ENCODE measurements around the gene AHCYL2. TPM values are rescaled to one million over a fixed set of nuclear protein-coding genes. Genes with fewer than 3 reads are reported as not detected.

Gene AHCYL2
- polyA plus RNA-seq, 1 experiment: 13.3 TPM

- DNase-seq (ENCODE audit: low read depth, low spot score): no peak
- TF ChIP-seq CTCF (IDR thresholded peaks at IDR 0.05; ENCODE audit: low read depth, low read length): no peak
- no peak overlapping the region for H3K4me3 ChIP-seq (ENCODE audit: low read depth, low read length)
- no peaks in the 10 kb centered on the region for H3K27me3 ChIP-seq (ENCODE audit: control insufficient read depth, insufficient read depth, low read length)
- ChIA-PET POLR2A (no interaction called here), CTCF (interaction anchor here (1.0 to 5.8 kb wide), 6 partner anchors 11 to 249 kb away, joined by 3 to 121 read pairs (median 6); no protein-coding TSS in a partner anchor)
- no peak overlapping the region for H3K27ac ChIP-seq (ENCODE audit: low read depth, low read length)
- no peaks in the 10 kb centered on the region for H3K9me3 ChIP-seq (ENCODE audit: control insufficient read depth, insufficient read depth, low read length)
These were observed 2.8 kb upstream of the AHCYL2 start for GRCh38 chr7:129222064-129222463.

DNA sequence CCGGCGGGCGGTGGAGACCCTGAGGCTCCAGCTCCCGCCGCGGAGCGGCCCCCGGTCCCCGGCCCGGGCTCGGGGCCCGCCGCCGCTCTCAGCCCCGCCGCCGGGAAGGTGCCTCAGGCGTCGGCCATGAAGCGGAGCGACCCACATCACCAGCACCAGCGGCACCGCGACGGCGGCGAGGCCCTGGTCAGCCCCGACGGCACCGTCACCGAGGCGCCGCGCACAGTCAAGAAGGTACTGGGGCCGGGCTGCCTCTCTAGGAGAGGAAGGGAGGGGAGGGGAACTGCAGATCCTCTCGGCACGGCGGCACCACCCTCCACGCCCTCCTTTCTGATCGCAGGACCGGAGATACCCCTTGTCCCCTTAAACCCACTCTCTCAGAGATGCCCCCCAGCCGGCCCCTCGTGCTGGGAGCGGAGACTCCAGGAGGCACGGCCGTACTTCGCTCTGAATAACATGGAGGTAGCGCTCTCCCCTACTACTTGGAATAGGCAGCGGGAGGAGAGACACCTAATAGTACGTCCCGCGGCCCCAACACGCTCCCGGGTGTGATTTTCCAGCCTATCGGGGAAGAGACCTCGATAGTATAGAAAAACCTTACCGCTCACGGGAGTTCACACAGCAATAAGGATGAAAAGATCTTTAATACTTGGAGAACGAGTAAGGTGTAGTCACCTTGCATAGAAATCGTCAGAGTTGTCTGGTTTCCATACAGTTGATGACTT, 538 bp downstream of the AHCYL2 start:
- ChIA-PET CTCF (interaction anchor here (0.6 to 1.3 kb wide), 7 partner anchors 44 to 247 kb away, joined by 3 to 6 read pairs (median 3); no protein-coding TSS in a partner anchor), POLR2A (interaction anchor here (0.5 to 1.4 kb wide), 4 partner anchors 9 to 171 kb away, joined by 3 to 6 read pairs (median 4); partner anchors contain the start of gene TNPO3)
- TF ChIP-seq CTCF (IDR thresholded peaks at IDR 0.05; ENCODE audit: low read depth, low read length): no peak
- H3K9me3 ChIP-seq (ENCODE audit: control insufficient read depth, insufficient read depth, low read length): no peaks in the 10 kb centered on the region
- peak overlapping the region; percentile 31 for H3K27ac ChIP-seq (ENCODE audit: low read depth, low read length)
- peak overlapping the region; percentile 77 for H3K4me3 ChIP-seq (ENCODE audit: low read depth, low read length)
- H3K27me3 ChIP-seq (ENCODE audit: control insufficient read depth, insufficient read depth, low read length): no peaks in the 10 kb centered on the region
- DNase-seq (ENCODE audit: low read depth, low spot score): no peak

GRCh38 chr7:129225931-129226572, 1.2 kb downstream of the AHCYL2 start:
- Histone ChIP-seq H3K27me3 (ENCODE audit: control insufficient read depth, insufficient read depth, low read length) (no peaks in the 10 kb centered on the region), H3K4me3 (ENCODE audit: low read depth, low read length) (peak overlapping the region; percentile 77), H3K9me3 (ENCODE audit: control insufficient read depth, insufficient read depth, low read length) (no peaks in the 10 kb centered on the region), H3K27ac (ENCODE audit: low read depth, low read length) (no peak overlapping the region)
- ChIA-PET CTCF (interaction anchor here (0.6 to 1.3 kb wide), 8 partner anchors 43 to 246 kb away, joined by 3 to 6 read pairs (median 3); no protein-coding TSS in a partner anchor), POLR2A (no interaction called here)
- DNase-seq (ENCODE audit: low read depth, low spot score): no peak
- no peak for TF ChIP-seq CTCF (IDR thresholded peaks at IDR 0.05; ENCODE audit: low read depth, low read length)

GRCh38 chr7:129227646-129228578, 3.1 kb downstream of the AHCYL2 start:
- Histone ChIP-seq H3K4me3 (ENCODE audit: low read depth, low read length) (no peak overlapping the region), H3K9me3 (ENCODE audit: control insufficient read depth, insufficient read depth, low read length) (no peaks in the 10 kb centered on the region), H3K27me3 (ENCODE audit: control insufficient read depth, insufficient read depth, low read length) (no peaks in the 10 kb centered on the region), H3K27ac (ENCODE audit: low read depth, low read length) (no peak overlapping the region)
- no peak for DNase-seq (ENCODE audit: low read depth, low spot score)
- CTCF ChIA-PET: interaction anchor here (0.7 to 1.6 kb wide), 4 partner anchors 8 to 70 kb away, joined by 3 to 5 read pairs (median 4); no protein-coding TSS in a partner anchor
- no peak for TF ChIP-seq CTCF (IDR thresholded peaks at IDR 0.05; ENCODE audit: low read depth, low read length)
- POLR2A ChIA-PET: no interaction called here
